DMS 273 treated with DMSO at 0.1 percent for 48 hours (cell line): ENCODE results near the gene EEPD1.
A peak's percentile ranks its signal among the peaks of the same experiment; 100 is the strongest.
"Not testable (repeated sequence)": the region's sequence is repeated elsewhere in the genome, so short reads cannot be mapped to it uniquely, and the experiment has no call there.

Source experiments
- DNase-seq: peaks from one replicate; lab custom pipeline; 2025; lab: John Stamatoyannopoulos, UW

EEPD1 gene

DNA sequence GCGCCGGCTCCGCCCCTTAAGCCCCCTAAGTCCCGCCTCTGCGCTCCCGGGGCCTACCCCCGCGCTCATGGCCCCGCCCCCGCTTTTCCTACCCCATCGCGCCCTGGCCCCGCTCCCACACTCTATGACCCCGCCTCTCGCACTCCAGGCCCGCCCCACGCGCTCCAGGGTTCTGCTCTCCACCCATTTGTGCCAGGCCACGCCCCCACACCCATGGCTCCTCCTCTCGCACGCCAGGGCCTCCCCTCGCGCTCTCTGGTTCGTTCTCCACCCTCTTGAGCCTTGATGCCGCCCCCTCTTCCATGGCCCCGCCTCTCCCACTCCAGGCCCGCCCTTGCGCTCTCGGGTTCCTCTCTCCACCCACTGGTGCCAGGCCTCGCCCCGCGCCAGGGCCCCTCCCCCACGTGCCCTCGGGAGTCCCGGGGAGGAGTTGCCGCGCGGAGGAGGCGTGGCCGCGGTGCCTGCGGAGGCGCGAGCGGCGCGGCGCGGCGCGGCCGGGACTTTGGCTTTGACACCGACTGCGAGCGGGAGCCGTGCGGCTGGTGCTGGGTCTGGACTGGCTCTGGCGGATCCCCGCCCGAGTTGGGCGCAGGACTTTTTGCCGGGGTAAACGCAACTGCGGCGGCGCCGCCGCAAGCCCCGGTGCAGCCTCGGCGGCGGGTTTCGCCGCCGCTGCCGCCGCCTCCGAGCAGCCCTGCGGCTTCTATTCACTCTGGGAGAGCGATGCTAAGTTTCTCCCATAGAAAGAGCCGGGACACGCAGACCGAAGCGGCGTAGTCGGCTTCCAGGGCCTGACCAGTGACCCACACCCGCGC is at the start of gene EEPD1:
Gene EEPD1, plus strand, starts transcription at position 499 of the 815 bp plus-strand sequence. CDS start 1,071 bp downstream, outside the sequence.
- DNase-seq = peak; percentile 98

GRCh38 chr7:36103837-36104561 is 49.1 kb upstream of the EEPD1 start:
- DNase-seq = no peak

- not testable (repeated sequence) for DNase-seq
Measured at GRCh38 chr7:36106972-36107908, 45.8 kb upstream of the EEPD1 start.

GRCh38 chr7:36107926-36108631 is 45.0 kb upstream of the EEPD1 start:
- no peak for DNase-seq

DNA sequence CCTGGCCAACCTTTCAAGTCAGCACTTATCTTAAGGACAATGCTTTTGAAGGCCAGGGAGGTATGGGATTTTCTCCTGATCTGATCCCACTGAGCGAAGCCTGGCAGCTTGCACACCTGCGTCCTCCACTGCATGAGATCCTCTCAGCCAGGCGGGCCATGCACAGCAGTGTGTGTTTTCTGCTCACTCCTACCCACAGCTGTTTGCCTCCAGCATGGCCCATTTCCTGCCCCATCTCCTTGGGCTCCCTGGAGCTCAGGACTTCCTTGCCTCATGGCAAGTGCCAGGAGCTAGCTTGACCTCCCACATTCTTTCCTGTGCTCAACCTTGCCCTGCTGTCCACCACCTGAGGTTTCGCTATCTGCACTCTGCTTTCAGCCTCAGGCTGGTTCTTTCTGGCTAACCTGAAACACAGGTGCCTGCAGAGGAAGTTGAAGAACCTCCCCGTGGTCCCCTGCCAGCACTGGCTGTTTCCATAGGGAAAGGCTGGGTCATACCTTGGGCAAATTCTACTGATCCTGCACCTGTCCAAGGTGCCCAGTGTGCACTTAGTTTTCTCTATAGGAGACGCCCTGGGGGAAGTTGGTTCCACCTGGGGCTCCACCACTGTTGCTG is 43.9 kb upstream of the EEPD1 start:
- DNase-seq = no peak

DNA sequence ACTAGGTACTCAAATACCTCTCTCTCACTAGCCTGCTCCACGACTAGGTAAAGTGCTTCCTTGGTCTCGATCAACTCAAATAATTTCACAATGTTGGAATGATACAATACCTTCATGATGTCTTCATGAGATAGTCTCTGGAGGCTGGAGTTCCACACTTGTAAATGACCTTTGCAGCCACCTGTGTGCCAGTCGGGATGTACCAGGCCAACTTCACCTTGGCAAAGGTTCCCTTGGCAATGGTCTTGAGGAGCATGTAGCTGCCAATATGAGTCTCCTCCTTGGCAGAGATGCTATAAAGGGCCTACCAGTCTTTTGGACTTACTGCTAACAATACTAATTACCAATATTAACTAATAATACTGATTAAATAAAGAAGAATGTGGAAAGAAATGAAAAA is 42.5 kb upstream of the EEPD1 start:
- no peak for DNase-seq

DNA sequence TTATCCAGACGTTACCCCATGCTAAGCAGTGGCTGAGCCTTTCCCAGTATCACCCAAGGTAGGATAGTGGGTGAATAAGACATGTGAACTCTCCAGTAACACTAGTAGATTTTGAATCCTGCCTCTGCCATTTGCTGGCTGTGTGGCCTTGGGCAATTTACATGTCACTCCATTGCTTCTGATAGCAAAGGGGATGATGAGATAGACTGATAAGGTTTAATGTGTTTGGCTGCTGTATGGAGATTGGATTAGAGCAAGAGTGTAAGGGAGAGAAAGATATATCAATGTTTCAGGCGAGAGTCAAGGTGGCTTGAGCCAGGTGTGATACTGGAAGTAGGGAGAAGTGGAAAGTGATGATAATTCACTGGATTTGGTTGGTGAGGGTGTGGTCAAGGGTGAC is 40.1 kb upstream of the EEPD1 start:
- no peak for DNase-seq

- DNase-seq = no peak
Measured at GRCh38 chr7:36114355-36114754, 38.7 kb upstream of the EEPD1 start.

GRCh38 chr7:36115448-36116321 is 37.4 kb upstream of the EEPD1 start:
- DNase-seq = peak; percentile 37

DNA sequence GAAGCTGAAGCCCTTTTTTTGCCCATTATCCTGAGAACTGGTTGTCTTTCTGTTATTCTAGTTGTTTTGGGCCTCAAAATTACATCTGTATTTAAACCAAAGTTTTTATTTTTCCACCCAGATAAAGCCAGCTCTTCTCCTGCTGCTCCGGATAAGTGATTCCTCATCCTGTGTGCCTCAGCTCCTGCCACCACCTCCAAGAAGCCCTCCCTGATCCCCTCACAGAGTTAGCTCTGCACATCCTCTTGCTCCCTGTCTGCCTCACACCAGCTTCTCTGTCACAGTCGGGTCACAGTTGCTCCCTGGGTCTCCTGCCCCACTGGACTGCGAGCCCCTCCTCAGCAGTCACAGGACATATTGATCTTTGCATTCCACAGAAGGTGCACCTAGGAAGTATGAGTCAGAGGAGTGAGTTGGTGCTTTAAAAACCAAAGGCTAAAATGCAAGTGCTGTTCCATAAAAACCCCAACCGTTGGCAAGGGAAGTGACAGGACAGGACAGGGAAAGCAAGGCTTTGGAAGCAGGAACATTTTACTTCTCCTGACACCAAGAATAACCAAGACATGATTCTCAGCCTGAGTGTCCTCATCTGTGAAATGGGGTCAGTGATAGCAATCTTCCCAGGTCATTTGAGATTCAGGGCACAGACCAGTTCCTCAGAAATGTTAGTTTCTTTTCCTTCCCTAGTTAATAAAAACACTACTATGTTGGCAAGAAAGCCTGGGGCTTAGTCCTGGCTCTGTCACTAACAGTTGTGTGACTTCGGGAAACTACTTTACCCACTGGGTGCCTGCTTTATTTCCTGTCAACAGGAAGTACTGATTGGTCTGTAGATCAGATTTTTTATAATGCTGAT is 36.5 kb upstream of the EEPD1 start:
- DNase-seq = no peak

- DNase-seq = no peak
Measured at GRCh38 chr7:36117203-36117840, 35.7 kb upstream of the EEPD1 start.

DNA sequence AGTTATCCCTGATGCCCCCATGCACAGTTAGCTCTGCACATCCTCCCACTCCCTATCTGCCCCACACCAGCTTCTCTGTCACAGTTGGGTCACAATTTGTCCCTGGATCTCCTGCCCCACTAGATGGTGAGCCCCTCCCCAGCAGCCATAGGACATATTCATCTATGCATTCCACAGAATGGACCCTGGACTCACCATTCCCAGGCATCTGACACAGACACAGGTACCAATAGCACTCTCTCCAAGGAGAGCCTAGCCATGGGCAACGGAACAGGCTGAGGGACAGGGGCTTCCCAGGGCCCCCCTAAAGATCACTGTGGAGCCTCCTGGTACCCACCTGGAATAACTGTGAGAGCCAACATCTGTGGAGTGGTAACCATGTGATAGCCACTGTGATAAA is 34.7 kb upstream of the EEPD1 start:
- no peak for DNase-seq

- DNase-seq = no peak
Measured at GRCh38 chr7:36119005-36119706, 33.9 kb upstream of the EEPD1 start.

DNA sequence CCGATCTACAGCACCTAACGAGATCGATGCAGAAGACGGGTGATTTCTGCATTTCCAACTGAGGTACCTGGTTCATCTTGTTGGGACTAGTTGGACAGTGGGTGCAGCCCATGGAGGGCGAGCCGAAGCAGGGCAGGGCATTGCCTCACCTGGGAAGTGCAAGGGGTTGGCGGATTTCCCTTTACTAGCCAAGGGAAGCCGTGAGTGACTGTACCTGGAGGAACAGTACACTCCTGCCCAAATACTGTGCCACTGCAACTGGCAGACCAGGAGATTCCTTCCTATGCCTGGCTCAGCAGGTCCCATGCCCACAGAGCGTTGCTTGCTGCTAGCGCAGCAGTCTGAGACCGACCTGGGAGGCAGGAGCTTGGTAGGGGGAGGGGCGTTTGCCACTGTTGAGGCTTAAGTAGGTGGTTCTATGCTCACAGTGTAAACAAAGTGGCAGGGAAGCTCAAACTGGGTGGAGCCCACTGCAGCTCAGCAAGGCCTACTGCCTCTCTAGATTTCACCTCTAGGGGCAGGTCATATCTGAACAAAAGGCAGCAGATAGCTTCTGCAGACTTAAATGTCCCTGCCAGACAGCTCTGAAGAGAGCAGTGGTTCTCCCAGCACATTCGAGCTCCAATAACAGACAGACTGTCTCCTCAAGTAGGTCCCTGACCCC is 32.9 kb upstream of the EEPD1 start:
- not testable (repeated sequence) for DNase-seq

- not testable (repeated sequence) for DNase-seq
Measured at GRCh38 chr7:36125630-36126029, 27.4 kb upstream of the EEPD1 start.

DNA sequence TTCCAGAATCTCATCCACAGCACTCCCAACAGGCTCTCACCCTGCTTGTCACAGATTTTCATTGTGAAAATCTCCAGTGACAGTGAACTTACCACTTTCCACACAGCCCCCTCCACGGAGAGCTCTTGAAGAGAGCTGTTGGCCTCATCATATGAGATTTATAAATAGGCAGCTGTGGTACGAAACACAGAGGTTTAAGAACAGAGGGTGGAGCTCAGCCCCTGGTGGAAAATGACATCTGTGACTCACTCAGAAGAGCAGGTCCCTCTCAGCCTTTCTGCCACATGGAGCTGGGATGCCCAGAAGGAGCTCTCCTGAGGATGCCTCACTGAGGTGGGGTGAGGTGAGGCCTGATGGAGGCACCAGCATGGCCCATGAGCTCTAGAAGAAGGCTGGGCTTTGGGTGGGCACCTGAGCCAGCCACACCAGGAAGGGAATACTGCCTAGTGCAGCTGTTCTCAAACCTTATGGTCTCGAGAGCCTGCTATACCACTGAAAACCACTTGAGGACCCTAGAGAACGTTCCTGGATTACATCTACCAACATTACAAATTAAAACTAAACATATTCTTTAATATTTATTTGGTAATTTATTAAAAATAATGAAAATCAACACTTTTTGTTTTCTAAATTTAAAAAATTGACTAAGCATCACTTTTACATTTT is 25.8 kb upstream of the EEPD1 start:
- DNase-seq = no peak
